NCI-H2227 treated with DMSO at 0.1 percent for 48 hours (cell line): Measurements from ENCODE around the gene ZNF432.
A peak's percentile ranks its signal among the peaks of the same experiment; 100 is the strongest.

Source experiments
- DNase-seq: peaks from one replicate; lab custom pipeline; 2025; lab: John Stamatoyannopoulos, UW

The ZNF432 gene

DNA sequence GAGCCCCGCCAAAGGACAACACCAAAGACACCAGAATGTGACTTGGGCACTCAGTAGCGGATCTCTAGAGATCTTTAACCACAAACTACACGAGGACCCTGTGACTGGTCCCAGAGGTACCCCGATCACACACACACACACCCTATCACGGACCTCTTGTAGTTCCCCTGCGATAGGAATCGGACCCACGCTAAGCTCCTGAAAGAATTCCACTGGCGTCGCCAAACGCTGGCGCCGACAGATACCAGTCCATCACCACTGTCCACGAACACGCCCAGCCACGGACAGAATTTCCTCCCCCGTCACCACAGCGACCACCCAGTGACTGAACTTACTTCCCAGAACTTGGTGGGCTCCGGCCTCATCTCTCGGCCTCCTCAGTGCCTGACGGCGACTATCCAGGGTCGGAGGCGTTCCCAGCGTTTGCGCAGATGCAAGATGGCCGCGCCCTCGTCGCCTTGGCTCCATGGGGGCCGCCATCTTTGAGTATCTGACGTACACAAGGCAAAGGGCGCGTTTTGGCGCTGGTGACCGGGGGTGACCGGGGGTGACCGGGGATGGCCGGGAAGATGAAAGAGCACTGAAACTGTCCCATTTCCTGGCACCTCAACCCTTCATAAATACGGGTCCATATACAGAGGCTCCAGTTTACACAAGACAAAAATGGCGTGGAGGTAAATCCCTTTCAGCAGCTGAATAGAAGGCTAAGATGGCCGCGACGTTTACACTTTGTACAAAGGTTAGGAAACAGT, 40.7 kb downstream of the ZNF432 start, which contains the start of gene ZNF615:
ZNF615 (minus strand) TSS at position 406 of the 752 bp plus-strand sequence. CDS start 4,500 bp downstream, outside the sequence.
- DNase-seq, result peak; percentile 56

DNA sequence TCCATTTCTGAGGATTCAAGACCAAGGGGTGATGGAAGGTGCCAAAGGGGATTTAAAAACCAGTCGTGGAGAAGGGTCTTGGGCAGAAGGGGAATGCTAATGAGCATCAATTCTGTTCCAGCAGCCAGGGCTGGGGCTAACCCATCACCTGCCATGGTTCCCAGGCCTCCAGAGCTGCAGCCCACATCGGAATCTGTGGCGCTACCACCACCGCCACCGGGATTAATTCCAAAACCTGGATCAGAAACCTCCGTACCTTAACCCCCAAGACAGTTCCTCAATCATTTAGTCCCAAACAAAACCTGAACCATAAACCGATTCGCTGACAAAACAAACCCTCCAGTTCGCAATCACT, 41.2 kb downstream of the ZNF432 start:
- DNase-seq, result no peak

DNA sequence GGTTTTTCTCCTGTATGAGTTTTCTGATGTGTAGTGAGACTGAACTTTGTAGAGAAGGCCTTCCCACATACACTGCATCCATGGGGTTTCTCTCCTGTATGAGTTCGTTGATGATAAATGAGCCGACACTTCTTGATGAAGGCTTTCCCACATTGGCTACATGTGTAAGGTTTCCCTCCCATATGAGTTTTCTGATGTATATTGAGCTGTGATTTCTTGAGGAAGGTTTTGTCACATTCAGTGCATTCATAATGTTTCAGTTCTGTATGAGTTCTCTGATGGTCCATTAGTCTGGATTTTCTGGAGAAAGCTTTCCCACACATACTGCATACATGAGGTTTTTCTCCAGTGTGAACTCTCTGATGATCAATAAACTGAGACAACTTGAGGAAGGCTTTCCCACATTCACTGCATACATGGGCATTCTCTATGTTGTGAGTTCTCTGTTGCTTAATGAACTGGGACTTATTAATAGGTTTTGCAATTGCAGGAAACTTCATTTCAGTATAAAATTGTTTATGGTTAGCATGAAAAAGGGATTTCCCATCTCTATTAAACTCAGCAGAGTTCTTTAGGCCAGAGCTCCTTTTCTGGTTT, 54.5 kb downstream of the ZNF432 start:
- DNase-seq, result no peak

DNA sequence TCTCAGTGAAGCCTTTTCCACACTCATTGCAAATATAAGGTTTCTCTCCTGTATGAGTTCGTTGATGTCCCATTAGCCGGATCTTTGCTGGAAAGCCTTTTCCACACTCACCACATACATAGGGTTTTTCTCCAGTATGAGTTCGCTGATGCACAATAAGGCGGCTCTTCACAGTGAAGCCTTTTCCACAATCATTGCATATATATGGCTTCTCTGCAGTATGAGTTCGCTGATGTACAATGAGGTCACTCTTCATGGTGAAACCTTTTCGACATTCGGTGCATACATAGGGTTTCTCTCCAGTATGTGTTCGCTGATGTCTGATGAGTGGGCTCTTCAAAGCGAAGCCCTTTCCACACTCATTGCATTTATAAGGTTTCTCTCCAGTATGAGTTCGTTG, 55.2 kb downstream of the ZNF432 start:
- DNase-seq, result no peak

DNA sequence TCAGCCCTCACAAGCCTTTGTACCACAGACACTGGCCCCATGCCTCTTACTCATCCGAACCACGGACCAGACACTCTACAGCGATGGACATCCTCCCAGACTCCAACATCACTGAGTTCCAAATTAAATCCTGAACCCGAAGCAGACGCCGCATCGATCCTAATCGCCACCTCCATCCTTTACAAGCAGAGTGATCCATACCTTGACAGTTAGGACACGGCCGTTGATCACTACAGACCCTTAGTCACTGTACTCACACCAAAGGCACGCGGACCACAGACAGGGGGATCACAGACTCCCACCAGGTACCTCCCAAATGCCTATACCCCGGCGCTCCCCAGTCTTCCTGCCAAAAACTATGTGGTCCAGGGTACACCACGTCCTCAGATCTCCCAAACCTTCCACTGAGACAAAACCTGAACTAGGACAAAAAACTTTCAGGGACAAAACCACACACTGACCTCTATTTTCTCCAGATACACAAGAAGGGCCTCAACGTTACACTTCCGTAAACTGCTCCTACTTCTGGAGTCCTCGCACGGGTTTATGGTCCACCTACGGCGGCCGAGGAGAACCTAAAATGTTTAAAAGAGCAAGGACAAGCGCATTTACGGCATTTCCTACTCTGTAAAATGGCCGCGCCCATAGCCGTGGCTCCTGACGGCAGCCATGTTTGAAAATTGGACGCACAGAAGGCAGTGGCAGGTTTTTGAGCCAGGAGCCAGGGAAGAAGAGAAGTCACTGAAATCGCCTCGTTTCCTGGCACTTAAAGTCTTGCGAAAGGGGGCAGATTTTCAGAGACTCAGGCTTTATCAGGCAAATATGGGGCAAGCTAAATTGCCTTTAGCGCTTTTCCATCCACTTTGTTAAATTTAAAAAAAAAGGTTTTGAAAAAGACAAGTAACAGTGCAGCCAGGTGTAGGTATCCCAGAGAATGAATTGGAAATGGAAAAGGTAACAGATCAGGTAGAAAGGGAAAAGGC, 62.0 kb downstream of the ZNF432 start, which contains the start of gene ZNF350:
ZNF350 (minus strand) TSS at position 532 of the 983 bp plus-strand sequence. CDS start 12,480 bp downstream, outside the sequence.
- DNase-seq, result peak; percentile 76

DNA sequence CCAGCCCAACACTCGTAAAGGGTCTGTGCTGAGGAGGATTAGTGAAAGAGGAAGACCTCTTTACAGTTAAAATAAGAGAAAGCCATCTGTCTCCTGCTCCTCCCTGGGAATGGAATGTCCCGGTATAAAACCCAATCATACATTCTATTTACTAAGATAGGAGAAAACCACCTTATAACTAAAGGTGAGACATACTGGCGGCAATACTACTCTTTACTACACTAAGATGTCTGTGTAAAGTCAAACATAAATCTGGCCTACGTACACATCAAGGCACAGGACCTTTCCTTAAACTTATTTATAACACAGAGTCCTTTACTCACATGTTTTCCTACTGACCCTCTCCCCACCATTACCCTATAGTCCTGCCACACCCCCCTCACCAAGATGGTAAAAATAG, 65.3 kb downstream of the ZNF432 start:
- no peak for DNase-seq
